HepG2 (cell line): Measurements from ENCODE around the gene AKR1A1. TPM values are rescaled to one million over a fixed set of nuclear protein-coding genes. Genes with fewer than 3 reads are reported as not detected.

ENCODE experiments used
- BCL6 ChIP-seq: IDR thresholded peaks from 2 replicates; pipeline ENCODE4 v1.6.1; 2016; ENCODE audit warnings: missing genetic modification reagents, missing compliant biosample characterization
- IKZF1 ChIP-seq: fragments of 450-650 bp; IDR thresholded peaks from 2 replicates; pipeline ENCODE4 v1.7.1; 2016
- IRX3 ChIP-seq: sonication (generic); formaldehyde crosslinking; IDR thresholded peaks from 2 replicates; pipeline ENCODE4 v1.8.1; 2023; ENCODE audit warnings: mild to moderate bottlenecking, low read depth, missing genetic modification reagents, borderline replicate concordance
- KDM1A ChIP-seq: IDR thresholded peaks from 2 replicates; pipeline ENCODE4 v1.6.1; 2016; ENCODE audit warnings: missing compliant biosample characterization
- MLXIP ChIP-seq: sonication (generic); formaldehyde crosslinking; IDR thresholded peaks from 2 replicates; pipeline ENCODE4 v1.9.0; 2021; ENCODE audit warnings: missing genetic modification reagents, borderline replicate concordance
- SUZ12 ChIP-seq: fragments of 150-350 bp; IDR thresholded peaks from 2 replicates; pipeline ENCODE4 v1.6.1; 2014; ENCODE audit warnings: low read depth, low read length
- TIGD3 ChIP-seq: sonication (generic); formaldehyde crosslinking; IDR thresholded peaks from 2 replicates; pipeline ENCODE4 v1.5.1; 2020; ENCODE audit warnings: mild to moderate bottlenecking, missing genetic modification reagents, borderline replicate concordance
- TMF1 ChIP-seq: sonication (generic); formaldehyde crosslinking; IDR thresholded peaks from 2 replicates; pipeline ENCODE4 v1.8.1; 2022; ENCODE audit warnings: low read depth, missing genetic modification reagents
- UBTF ChIP-seq: sonication (generic); formaldehyde crosslinking; IDR thresholded peaks from 2 replicates; pipeline ENCODE4 v1.4.0; 2020; ENCODE audit warnings: mild to moderate bottlenecking, missing genetic modification reagents
- XRCC5 ChIP-seq: fragments of 200-400 bp; formaldehyde crosslinking; optimal IDR thresholded peaks from 2 replicates; pipeline ENCODE3; 2017; ENCODE audit warnings: mild to moderate bottlenecking, low read length
- ZHX1 ChIP-seq: sonication (generic); formaldehyde crosslinking; IDR thresholded peaks from 2 replicates; pipeline ENCODE4 v1.8.1; 2022; ENCODE audit warnings: low read depth, mild to moderate bottlenecking, missing genetic modification reagents
- ZMYM2 ChIP-seq: sonication (generic); formaldehyde crosslinking; IDR thresholded peaks from 2 replicates; pipeline ENCODE4 v1.8.0; 2022; ENCODE audit warnings: mild to moderate bottlenecking, missing genetic modification reagents
- ZNF263 ChIP-seq: sonication (generic); formaldehyde crosslinking; IDR thresholded peaks from 2 replicates; pipeline ENCODE4 v1.4.0; 2020; ENCODE audit warnings: missing genetic modification reagents
- ZNF33A ChIP-seq: sonication (generic); formaldehyde crosslinking; IDR thresholded peaks from 2 replicates; pipeline ENCODE4 v1.5.1; 2020; ENCODE audit warnings: missing genetic modification reagents, mild to moderate bottlenecking, moderate library complexity, borderline replicate concordance
- ZNF558 ChIP-seq: sonication (generic); formaldehyde crosslinking; IDR thresholded peaks from 2 replicates; pipeline ENCODE4 v1.9.0; 2022; ENCODE audit warnings: mild to moderate bottlenecking, missing genetic modification reagents, borderline replicate concordance
- ZNF563 ChIP-seq: sonication (generic); formaldehyde crosslinking; IDR thresholded peaks from 2 replicates; pipeline ENCODE4 v1.8.0; 2022; ENCODE audit warnings: mild to moderate bottlenecking, moderate library complexity, missing genetic modification reagents
- ZNF777 ChIP-seq: sonication (generic); formaldehyde crosslinking; IDR thresholded peaks from 2 replicates; pipeline ENCODE4 v1.4.0; 2020; ENCODE audit warnings: missing genetic modification reagents
- ZNF83 ChIP-seq: sonication (generic); formaldehyde crosslinking; IDR thresholded peaks from 2 replicates; pipeline ENCODE4 v1.4.0; 2020; ENCODE audit warnings: missing genetic modification reagents, mild to moderate bottlenecking, borderline replicate concordance
- polyA plus RNA-seq, 8 experiments: library from polyadenylated mRNA; depleted of rRNA in 3 of 8; stranded (reverse) in 7 of 8; unstranded in 1 of 8; fragments of >200 nt; fragmentation: Illumina TruSeq in 4 of 8; extraction: Trizol in 4 of 8; gene quantifications; 2 replicates each; pipeline versions ENCODE4 v1.2.1 to v1.2.3, GENCODE V29; 2011 to 2016; ENCODE audit warnings: low read depth in 4 of 8, missing spikeins in 1 of 8, mixed read lengths in 1 of 8; ENCODE audit not compliant: insufficient read depth in 1 of 8
- total RNA-seq, 5 experiments: library from RNA; depleted of rRNA; stranded (reverse); fragments of >200 nt; fragmentation: Illumina TruSeq; extraction: Trizol; gene quantifications; 2 replicates each; pipeline ENCODE4 v1.2.3, GENCODE V29; 2016; ENCODE audit warnings: low read depth in 1 of 5

AKR1A1 gene
- total and polyA plus RNA-seq, 2 of the 13 experiments (the other 11 are each of a cell fraction or from before 2014, with no cell fraction given), result 181 to 217 TPM

GRCh38 chr1:45545553-45546310, 4.9 kb upstream of the AKR1A1 start (continued):
- TF ChIP-seq ZHX1 (CRISPR knock-in tag) (no peak), ZNF263 (CRISPR knock-in tag) (no peak), ZNF33A (CRISPR knock-in tag) (no peak), TIGD3 (CRISPR knock-in tag) (no peak), ZNF563 (no peak), ZNF83 (CRISPR knock-in tag) (no peak), MLXIP (CRISPR knock-in tag) (no peak), IKZF1 (no peak), ZMYM2 (CRISPR knock-in tag) (peak; percentile 49; the same call in 1 of the 2 replicates), ZNF777 (CRISPR knock-in tag) (no peak), IRX3 (CRISPR knock-in tag) (no peak), XRCC5 (peak; percentile 17), SUZ12 (no peak), ZNF558 (CRISPR knock-in tag) (no peak), UBTF (no peak), TMF1 (CRISPR knock-in tag) (no peak), KDM1A (peak; percentile 28; the same call in 1 of the 2 replicates), BCL6 (peak; percentile 82)
